ENCODE measurements around the gene XRCC3. TPM values are rescaled to one million over a fixed set of nuclear protein-coding genes. Genes with fewer than 3 reads are reported as not detected.
"Not testable (repeated sequence)": the region's sequence is repeated elsewhere in the genome, so short reads cannot be mapped to it uniquely, and the experiment has no call there.

Gene XRCC3
- total RNA-seq, 1 donor from 2014 or later, result 7.0 TPM

- DNase-seq (ENCODE audit: low read depth), result peak; percentile 94
Measured at GRCh38 chr14:103696070-103696402, 19.2 kb downstream of the XRCC3 start.

DNA sequence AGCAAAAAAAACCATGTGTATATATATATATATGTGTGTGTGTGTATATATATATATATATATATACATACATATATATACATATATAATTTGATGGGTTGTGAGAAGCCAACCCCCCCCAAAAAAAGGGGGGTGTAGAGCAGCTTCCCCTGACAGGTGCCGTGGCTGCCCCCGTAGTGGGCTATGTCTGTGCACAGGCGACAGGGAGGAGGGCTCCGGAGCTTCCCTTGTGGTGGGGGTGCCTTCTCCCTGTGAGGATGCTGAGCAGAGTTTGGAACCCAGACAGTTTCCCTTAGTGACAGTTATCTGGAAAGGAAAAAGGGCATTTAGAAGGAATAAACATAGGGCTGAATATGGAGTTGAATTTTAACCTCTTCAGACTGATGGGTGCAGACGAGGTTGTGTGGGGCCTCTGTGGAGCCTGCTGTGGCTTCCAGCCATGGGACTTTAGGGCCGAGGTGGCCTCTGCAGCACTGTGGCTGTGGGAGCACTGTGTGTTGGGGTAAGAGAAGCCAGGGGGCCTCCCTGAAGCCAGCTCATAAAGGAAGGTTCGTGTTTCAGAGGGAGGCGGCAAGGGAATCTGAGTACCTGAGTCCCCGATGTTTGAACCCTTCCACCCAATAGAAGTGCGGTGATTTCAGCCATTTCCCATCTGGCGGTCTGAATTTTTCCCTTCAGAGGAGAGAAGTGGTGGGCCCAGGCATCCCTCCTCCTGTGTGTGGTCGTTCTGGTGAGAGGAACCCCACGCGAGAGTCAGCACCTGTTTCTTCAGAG, 19.8 kb downstream of the XRCC3 start:
- no peak for DNase-seq (ENCODE audit: low read depth)

GRCh38 chr14:103694572-103695026, 20.7 kb downstream of the XRCC3 start:
- no peak for DNase-seq (ENCODE audit: low read depth)

DNA sequence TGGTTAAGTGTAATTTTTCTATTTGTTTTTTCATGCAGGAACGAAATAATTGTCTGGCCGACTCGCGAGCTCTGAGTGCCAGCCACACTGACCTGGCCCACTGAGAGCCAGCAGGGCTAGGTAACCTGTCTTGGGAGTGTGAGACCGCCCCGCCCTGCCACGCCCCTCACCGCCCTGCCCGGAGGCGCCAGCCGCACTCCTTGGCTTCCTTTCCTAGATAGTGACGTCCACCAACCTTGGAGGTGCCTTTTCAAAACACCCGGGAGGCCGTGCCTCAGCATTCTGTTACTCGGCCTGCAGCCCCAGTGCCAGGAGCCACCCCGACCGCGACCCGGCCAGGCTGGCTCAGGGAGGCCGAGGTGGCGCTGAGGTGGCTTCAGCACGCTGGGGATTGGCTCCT, 21.7 kb downstream of the XRCC3 start:
- no peak for DNase-seq (ENCODE audit: low read depth)

GRCh38 chr14:103692871-103693270, 22.4 kb downstream of the XRCC3 start:
- DNase-seq (ENCODE audit: low read depth), result no peak

- DNase-seq (ENCODE audit: low read depth), result no peak
Measured at GRCh38 chr14:103692159-103692558, 23.1 kb downstream of the XRCC3 start.

DNA sequence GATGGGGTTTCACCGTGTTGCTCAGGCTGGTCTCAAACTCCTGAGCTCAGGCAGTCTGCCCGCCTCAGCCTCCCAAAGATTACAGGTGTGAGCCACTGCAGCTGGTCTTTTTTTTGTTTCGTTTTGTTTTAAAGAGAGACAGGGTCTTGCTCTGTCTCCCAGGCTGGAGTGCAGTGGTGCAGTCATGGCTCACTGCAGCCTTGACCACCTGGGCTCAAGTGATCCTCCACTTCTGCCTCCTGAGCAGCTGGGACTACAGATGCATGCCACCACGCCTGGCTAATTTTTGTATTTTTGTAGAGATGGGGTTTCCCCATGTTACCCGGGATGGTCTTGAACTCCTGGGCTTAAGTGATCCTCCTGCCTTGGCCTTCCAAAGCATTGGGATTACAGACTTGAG, 23.6 kb downstream of the XRCC3 start:
- not testable (repeated sequence) for DNase-seq (ENCODE audit: low read depth)

DNA sequence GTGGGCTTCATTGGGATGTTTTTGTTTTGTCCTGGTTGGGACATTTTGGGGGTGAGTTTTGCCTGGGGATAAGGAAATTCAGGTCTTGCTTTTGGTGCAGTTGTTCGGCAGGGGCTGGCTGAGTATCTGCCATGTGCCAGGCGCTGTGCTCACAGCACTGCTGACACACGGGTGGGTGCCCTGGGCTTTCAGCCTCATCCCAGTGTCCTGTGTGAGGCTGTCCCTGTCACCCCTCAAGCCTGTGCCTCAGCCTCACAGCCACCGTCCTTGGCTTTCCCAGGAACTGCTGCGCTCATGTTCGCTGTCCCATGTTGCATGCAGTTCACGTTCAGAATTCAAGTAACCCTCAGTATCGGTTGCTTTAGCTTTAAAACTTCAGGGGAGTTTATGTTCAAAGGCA, 24.9 kb downstream of the XRCC3 start:
- DNase-seq (ENCODE audit: low read depth), result no peak

DNA sequence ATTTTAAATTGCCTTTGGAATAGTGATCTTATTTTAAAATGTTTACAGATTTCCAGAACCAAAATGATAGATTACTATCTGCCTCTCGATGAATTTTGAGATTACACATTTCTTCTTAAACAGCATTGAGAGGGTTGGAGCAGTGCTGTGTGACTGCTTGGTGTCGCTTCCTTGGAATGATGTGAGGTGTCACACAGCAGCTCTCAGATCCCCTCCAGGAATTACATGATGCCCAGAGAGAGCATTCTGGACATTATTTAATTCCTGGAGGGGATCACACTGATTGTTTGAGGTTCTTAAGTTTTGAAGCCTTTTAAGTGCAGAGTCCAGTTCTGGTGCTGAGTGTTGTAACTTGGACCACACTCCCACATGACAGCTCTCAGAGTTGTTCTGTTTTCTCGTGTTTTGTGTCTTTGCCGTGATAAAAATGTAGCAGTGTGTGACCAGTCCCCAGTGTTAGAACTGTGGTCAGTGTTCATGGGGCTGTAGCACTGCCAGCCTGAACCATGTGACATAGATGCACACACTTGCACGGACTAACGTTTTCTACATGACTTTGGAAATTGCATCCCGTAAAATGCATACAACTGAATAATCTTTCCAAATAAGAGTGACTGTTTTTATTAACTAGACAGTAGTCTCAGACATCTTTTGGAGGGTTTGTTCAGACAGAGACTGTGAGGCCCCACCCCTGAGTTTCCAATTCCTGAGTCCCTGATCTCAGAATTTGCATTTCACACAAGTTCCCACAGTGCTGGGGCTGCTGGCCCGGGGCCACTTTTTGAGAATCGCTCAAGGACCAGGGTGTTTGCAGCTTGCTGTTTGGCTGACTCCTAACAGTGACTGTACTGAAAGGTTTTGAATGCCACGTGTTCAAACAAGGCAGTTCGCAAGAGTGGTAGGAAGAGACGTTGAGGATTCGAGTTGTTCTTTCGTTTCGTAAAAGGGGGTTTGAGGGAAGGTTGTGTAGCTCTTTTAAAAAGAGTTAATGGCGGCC, 26.0 kb downstream of the XRCC3 start:
- DNase-seq (ENCODE audit: low read depth), result no peak

DNA sequence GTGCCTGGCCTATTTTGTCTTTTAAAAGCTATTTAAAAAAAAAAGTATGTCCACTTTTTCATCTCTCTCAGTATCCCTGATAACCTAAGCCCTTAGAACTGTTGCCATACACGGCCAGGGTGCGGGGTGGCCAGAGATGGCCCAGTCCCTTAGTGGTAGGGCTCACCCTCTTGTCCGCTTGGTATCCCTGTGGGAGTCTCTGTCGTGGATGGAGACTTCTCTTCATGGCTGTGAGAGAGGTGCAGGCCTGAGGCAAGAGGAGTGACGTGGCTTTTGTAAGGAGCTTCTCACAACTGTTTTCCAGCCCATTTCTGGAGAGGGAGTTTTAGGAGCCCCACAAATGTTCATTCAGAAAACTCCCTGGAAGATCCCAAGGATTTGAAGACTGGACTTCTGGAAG, 26.8 kb downstream of the XRCC3 start:
- DNase-seq (ENCODE audit: low read depth), result no peak

DNA sequence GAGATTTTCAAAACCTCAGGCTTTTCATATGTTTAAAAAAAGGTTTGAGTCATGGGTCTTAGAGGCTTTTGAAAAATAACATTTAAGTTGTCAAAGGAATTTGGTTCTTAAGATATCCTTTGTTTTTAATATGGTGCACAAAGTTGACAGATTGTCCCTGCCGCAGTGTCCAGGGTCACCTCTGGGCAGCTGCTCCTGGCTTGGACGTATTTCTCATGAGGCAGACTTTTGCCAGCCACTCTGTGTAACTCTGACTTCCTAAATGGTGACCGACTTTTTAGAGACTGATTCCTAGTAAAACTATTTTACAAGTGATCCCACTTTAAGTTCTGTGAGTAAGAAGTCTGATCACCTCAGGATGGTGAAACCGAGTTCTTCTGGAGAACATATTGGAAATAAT, 27.5 kb downstream of the XRCC3 start:
- DNase-seq (ENCODE audit: low read depth), result no peak

DNA sequence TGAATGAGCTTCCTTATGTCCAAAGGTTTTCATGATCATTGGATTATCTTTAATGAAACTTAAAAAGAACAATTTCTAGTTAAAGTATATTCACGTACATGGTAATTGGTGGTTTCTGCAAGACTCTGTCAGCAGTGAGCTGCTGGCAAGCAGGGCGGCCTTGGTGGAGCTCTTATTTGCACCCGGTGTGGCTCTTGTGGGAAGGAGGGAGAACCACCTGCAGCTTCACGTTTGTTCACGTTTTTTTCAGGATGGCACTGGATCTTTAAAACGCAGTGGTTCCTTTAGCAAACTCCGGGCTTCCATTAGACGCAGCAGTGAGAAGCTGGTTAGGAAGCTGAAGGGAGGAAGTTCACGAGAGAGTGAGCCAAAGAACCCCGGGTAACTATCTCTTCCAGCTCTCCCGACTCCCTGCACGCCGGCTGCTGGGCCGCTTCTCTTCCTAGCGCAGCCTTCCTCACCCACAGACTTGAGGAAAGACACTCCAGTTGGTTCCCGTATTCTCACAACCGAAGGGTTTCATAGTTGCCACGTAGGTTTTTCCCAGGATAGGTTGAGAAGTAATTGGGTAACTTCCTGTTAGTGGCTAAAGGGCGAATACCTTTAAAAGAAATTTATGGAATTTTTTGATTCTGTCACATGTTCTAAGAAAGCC, 28.3 kb downstream of the XRCC3 start:
- no peak for DNase-seq (ENCODE audit: low read depth)

DNA sequence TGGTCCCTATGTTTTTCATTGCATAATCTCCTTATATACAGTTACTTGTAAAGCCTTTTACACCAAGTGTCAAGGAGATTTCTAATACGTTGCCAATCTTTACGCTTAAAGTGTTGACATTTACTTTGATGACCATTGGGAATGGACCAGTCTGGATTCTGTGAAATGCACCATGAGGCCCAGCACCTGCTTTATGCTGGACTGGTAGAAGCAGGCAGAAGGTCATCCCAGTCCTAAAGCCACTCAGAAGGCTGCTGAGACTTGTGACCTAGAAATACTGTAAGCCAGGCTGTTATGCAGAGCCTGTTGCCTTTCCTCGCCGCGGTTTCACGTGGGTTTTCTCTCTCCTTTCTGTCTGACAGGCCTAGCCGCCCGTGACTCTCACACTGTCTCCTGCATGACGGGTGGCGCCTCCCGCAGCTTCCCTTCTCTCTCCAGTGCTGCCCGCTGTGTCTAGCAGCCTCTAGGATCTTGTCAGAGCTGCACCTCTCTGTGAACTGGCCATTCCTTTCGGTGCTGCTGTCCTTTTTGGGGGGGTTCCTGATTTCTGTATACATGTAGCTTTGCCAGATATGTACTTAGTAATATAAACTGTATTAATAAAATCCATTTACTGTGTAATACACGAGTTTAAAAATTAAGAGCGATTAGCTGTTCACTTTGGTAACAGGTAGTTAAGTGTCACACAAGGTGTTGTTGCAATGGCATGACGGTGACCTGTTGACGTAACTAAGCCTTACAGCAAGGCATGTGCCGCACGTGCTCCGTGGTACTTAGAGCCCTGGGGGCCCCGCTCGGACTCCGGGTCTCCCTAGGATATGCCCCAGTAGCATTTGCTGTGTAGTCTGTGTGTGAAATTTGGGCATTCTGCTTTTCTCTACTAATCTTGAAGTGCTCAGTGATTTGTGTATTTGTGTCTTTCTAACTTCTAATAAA, 29.7 kb downstream of the XRCC3 start:
- DNase-seq (ENCODE audit: low read depth), result no peak

DNA sequence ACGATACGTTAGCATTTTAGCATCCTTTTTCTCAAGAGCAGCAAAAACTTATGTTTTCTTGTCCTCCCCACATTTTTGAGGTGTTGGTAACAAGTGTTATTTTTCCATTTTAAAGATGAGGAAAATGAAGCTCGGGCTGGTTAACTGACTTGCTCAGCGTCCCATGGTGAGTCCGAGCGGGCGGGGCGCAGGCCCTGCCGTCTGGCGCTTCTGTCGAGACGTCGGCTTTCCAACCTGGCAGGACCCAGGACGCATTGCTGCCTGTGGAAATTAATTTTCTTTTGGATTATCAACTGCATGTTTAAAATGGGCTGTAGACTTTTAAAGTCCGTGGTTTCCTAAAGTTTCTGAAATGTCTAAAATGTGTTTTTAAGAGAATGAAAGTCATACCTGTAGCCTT, 30.4 kb downstream of the XRCC3 start:
- DNase-seq (ENCODE audit: low read depth), result no peak

GRCh38 chr14:103684471-103684870, 30.8 kb downstream of the XRCC3 start:
- DNase-seq (ENCODE audit: low read depth), result peak; percentile 62

GRCh38 chr14:103683139-103683538, 32.1 kb downstream of the XRCC3 start:
- DNase-seq (ENCODE audit: low read depth), result no peak

DNA sequence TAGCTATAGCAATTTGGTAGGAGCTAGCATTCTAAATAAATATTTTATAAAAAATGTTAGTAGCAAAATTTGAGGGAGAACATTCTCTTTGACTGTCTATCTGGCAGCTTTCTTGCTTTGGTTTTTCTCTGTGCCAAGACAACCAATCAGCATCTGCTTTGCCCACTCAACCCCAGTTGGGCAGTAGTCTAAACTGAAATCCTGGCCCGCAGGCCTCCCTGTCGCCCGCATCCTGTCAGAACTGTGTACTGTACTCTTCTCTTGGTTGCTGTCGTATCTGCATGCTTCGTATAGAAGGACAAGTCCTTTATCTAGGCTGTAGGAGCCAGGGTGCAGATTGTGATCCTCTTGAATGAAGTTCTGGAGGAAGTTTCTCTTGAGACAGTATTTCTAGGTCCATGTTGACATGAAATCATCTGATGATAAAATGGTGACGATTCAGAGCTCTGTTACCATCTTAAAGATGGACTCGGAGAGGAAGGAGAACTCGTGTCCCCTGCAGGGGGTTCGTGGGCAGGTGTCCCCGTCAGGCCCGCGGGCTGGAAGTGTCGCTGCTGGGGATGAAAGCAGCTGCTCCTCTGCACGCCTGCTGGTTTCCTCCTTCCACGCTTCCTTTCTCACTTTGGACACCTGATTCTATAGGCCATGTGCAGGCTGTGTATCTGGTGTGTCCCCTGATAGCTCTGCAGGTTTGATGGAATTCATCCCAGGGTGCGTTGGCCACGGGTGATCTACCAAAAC, 34.6 kb downstream of the XRCC3 start:
- DNase-seq (ENCODE audit: low read depth), result no peak

DNA sequence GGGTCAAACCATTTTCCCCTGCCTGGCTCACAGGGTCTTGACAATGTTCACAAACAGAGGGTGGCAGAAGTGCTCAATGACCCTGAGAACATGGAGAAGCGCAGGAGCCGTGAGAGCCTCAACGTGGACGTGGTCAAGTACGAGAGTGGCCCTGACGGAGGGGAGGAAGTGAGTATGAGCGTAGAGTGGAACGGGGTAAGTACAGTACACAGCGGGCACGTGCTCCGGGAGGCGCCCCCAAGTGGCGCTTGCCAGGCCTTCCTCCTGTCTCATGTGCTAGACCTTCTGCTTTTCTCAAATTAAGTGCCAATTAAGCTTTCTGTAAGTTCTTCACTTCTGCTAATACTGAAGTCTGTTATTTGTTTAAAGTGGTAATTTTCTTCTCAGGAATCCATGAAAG, 35.9 kb downstream of the XRCC3 start:
- no peak for DNase-seq (ENCODE audit: low read depth)

- DNase-seq (ENCODE audit: low read depth), result no peak
Measured at GRCh38 chr14:103676881-103677675, 38.2 kb downstream of the XRCC3 start.
